Gastrocnemius medialis (tissue), 4 donors: Measurements from ENCODE around the gene ST14.

Experiments
- CTCF ChIP-seq, 5 experiments: fragments of 450-650 bp in 3 of 5; fragments of 200-600 bp in 2 of 5; sonication (generic) in 2 of 5; IDR thresholded peaks in 4 of 5; conservative IDR thresholded peaks in 1 of 5; 1 replicate in 4 of 5; 2 replicates in 1 of 5; pipeline ENCODE4 v1.5.1; 2016 to 2019; ENCODE audit warnings: antibody characterized with exemption in 5 of 5, mild to moderate bottlenecking in 3 of 5, moderate library complexity in 3 of 5
- POLR2A ChIP-seq, 2 donors: fragments of 450-650 bp; IDR thresholded peaks; one replicate each; pipeline ENCODE4 v1.6.1; 2017; ENCODE audit warnings: antibody characterized with exemption in 2 of 2, mild to moderate bottlenecking in 2 of 2, moderate library complexity in 2 of 2

GRCh38 chr11:130189492-130190210 is 30.1 kb downstream of the ST14 start:
- no peak for TF ChIP-seq CTCF (IDR thresholded peaks at IDR 0.05 in 4 of 5, conservative IDR thresholded peaks at IDR 0.05 in 1 of 5)
- TF ChIP-seq POLR2A (IDR thresholded peaks at IDR 0.05) = no peak
